ENCODE data around the gene OSBPL10. TPM values are rescaled to one million over a fixed set of nuclear protein-coding genes. Genes with fewer than 3 reads are reported as not detected.

The OSBPL10 gene
- total and polyA plus RNA-seq, 2 of the 8 experiments (the other 6 are each of a cell fraction or from before 2014, with no cell fraction given), result 26.2 to 86.7 TPM

- FAIRE-seq (no peak), DNase-seq (ENCODE audit: low read depth in 1 of 2, low spot score in 2 of 2) (no peak)
- Histone ChIP-seq H2BK12ac (ENCODE audit: low read depth, low read length) (no peak overlapping the region), H2BK5ac (ENCODE audit: low read depth, low read length) (no peak overlapping the region), H4K8ac (ENCODE audit: extremely low read depth, insufficient read depth, low read length) (no peak overlapping the region), H3K27ac (ENCODE audit: low read depth, low read length) (no peak overlapping the region), H2BK15ac (ENCODE audit: low read length) (no peak overlapping the region), H4K5ac (ENCODE audit: insufficient read length, low read depth, low read length) (no peak overlapping the region), H2BK120ac (replicated peaks; ENCODE audit: low read depth, low read length) (no peak overlapping the region), H3K9ac (replicated peaks in 1 of 4; ENCODE audit: extremely low read depth in 1 of 4, low read depth in 3 of 4, low read length in 3 of 4) (no peak overlapping the region), H3K79me2 (ENCODE audit: control insufficient read depth in 1 of 2, insufficient read depth in 2 of 2, low read length in 2 of 2) (peaks cover 5 to 91% of the 10 kb centered on the region in 2 experiments; a peak in 3 of 4 replicates), H2AFZ (ENCODE audit: low read length) (no peak overlapping the region), H4K20me1 (replicated peaks in 1 of 2; ENCODE audit: control insufficient read depth in 1 of 2, insufficient read depth in 2 of 2, low read length in 2 of 2) (no peaks in the 10 kb centered on the region), H3K23ac (ENCODE audit: insufficient read length) (no peak overlapping the region), H3K14ac (ENCODE audit: insufficient read length) (no peak overlapping the region), H3K4me3 (ENCODE audit: extremely low read depth in 1 of 4, insufficient read depth in 2 of 4, low read depth in 3 of 4, low read length in 4 of 4) (no peak overlapping the region), H3K9me3 (ENCODE audit: insufficient read depth in 2 of 2, low read depth in 1 of 2, low read length in 1 of 2) (no peaks in the 10 kb centered on the region), H3K56ac (replicated peaks; ENCODE audit: insufficient read length, low read depth, low read length) (no peak overlapping the region), H4K91ac (replicated peaks; ENCODE audit: insufficient read length, low read length) (no peak overlapping the region), H3K4me2 (ENCODE audit: insufficient read depth in 1 of 2, low read depth in 2 of 2, low read length in 2 of 2) (no peak overlapping the region), H2AK5ac (ENCODE audit: low read depth, low read length) (no peak overlapping the region), H2BK20ac (ENCODE audit: low read length) (no peak overlapping the region), H3K23me2 (ENCODE audit: low read depth, low read length) (no peaks in the 10 kb centered on the region), H3K4ac (replicated peaks; ENCODE audit: insufficient read length, low read depth, low read length) (no peak overlapping the region), H3K4me1 (replicated peaks in 1 of 4; ENCODE audit: control insufficient read depth in 3 of 4, insufficient read depth in 4 of 4, low read length in 3 of 4) (peaks cover 10 to 36% (median 24%) of the 10 kb centered on the region in 4 experiments), H3K79me1 (ENCODE audit: low read depth, low read length) (peaks cover 15% of the 10 kb centered on the region), H3K27me3 (replicated peaks in 1 of 4; ENCODE audit: control insufficient read depth in 3 of 4, extremely low read depth in 1 of 4, insufficient read depth in 3 of 4, low read length in 3 of 4) (no peaks in the 10 kb centered on the region), H3K18ac (ENCODE audit: extremely low read depth, low read length) (no peak overlapping the region), H3K36me3 (ENCODE audit: control insufficient read depth in 2 of 4, insufficient read depth in 4 of 4, low read length in 3 of 4) (no peaks in the 10 kb centered on the region)
- CTCF ChIA-PET (ENCODE audit: partially characterized antibody), result interaction anchor here (0.8 to 6.6 kb wide), 2 partner anchors 14 to 93 kb away, joined by 3 to 40 read pairs; no protein-coding TSS in a partner anchor
- TF ChIP-seq NANOG (IDR thresholded peaks at IDR 0.05; ENCODE audit: insufficient read depth, low read depth, low read length, poor library complexity, severe bottlenecking), result no peak
- POLR2A ChIA-PET (ENCODE audit: partially characterized antibody), result interaction anchor here (0.7 kb wide), 1 partner anchor 15 kb away, joined by 3 read pairs; no protein-coding TSS in a partner anchor
- WGBS, 2 experiments (ENCODE audit: extremely low coverage in 1 of 2, insufficient coverage in 1 of 2, insufficient read length in 1 of 2, insufficient replicate concordance in 2 of 2, low coverage in 1 of 2, low lambda C conversion rate in 2 of 2, missing lambda C conversion rate in 1 of 2), result 90% methylated on average over 2 of the region's 2 CpGs; no CpG with 5 or more reads in 1 of the 2 experiments
Observed at GRCh38 chr3:31895471-31895870, 85.6 kb downstream of the OSBPL10 start.
